ENCODE data around the gene CPNE4.

The CPNE4 gene

DNA sequence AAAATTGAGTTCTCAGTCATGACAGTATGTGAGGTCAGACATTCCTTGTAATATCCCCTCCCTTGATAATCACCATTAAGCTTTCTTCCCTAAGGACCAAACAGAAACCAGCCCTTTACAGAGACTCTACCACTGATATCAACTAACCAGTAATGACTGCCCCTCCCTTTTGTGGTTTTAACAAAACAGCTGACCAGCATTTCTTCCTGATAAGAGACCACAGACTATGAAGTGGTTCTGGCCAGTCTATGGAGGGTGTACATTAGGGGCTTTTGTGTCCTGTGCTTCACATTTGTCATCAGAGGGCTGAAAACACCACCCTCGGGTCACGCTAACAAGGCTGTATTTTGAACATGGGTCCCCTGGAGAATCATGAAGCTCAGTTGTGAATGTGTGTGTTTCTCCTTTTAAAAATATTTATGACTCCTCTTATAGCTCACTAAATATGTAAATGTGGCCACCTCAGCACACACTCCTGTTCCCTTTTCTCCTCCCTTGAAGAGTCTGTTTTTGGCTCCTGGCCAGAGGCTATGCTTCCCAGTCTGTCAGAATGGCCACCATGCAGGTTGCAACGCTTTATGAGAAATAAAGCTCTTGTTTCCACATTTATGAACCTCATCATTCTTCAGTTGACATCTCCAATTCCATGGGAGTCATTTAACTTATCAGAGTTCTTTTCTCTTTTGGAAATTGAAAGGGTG, 239.3 kb downstream of the CPNE4 start:
- no peak for DNase-seq

DNA sequence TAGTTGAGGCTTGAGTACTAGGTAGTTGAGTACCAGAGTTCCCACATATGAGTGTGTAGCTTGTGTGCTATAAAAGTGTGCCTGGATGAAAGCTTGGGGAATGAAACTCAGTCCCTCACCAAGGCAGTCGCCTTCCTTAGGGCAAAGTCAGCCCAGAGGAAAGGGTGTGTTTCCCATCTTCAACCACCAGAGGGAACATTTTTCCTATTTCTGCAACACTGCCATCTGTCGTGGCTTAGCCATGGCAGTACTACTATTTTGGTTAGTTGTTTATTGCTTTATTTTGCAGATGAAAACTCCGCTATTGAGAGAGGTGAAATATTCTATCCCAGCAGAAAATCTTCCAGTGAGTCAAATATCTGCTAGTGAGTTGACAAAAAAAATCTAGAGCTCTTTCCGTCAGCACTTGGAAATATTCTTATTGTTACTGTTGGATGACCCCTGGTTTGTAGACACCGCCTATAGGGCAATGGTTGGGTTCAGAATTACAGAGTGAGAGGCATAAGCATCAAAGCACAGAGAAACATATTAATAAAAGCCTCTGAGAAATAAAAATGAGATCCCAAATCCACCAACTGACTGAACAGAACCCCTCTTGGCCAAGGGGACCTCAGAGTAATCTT, 239.9 kb downstream of the CPNE4 start:
- peak; percentile 41 for DNase-seq

DNA sequence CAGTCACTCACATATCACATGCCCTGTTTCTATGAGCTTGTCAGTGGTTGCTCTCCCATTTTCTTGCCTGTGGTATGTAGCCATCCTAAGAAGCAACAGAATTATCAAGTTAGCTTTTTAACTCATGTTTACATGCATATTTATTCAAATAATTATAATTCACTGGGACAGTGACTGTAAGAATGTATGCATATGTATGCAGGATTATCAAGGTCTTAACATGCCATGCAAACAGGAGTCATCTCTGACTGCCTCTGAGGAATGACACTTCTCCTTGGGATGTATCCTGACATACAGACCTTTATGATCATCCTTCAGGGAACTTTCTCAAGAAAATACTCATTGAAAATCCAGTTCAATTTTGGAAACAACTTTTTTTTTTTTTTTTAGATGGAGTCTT, 240.9 kb downstream of the CPNE4 start:
- no peak for DNase-seq

DNA sequence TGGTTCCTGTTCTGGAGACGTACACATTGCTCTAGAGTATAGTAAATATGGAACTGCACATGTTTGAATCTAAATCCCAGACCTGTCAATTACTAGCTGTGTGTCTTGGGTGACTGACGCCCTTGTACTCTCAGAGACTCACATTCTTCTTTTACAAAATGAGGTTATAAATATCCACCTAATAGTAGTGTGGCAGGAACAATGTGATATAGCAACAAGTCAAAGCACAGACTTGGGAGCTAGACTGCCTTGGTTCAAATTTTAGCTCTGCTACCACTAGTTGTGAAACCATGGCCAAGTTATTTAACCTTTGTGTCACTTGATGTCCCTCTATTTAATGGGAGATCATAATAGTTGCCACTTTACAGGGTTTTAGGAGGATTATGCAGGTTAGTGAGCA, 245.6 kb downstream of the CPNE4 start:
- no peak for DNase-seq

DNA sequence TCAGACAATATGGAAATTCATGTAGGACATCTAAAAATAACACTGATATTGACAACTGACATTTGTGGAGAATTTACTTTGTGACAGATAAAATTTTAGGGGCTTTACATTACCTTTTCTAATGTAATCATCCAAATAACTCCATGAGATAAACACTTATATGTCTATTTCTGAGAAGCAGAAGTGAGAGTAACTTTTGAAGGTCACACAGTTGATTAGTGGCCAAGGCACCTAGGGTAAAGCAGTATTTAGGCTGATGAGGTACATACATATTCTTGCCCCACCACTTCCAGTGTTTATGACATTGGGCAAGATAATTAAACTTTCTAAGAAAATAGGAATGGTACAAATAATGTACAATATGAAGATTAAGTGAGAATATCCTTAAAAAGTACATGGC, 248.4 kb downstream of the CPNE4 start:
- no peak for DNase-seq

- no peak for DNase-seq
Measured at GRCh38 chr3:131782751-131783150, 252.1 kb downstream of the CPNE4 start.

GRCh38 chr3:131778526-131778925, 256.3 kb downstream of the CPNE4 start:
- DNase-seq: peak; percentile 22

DNA sequence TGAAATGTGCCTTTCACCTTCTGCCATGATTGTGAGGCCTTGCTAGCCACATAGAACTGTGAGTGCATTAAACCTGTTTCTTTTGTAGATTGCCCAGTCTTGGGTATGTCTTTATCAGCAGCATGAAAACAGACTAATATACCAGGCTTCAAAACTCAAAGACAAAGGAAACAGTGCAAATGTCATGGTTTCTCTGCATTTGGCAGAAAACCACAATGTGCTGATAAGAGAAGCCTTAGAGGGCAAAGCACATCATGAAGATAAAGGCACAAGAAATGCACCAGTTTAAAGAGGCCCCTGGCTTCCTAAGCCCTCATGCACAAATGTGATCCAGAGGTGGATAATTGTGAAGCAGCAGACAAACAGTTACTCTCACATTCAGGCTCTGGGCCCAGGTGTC, 259.2 kb downstream of the CPNE4 start:
- DNase-seq: no peak

DNA sequence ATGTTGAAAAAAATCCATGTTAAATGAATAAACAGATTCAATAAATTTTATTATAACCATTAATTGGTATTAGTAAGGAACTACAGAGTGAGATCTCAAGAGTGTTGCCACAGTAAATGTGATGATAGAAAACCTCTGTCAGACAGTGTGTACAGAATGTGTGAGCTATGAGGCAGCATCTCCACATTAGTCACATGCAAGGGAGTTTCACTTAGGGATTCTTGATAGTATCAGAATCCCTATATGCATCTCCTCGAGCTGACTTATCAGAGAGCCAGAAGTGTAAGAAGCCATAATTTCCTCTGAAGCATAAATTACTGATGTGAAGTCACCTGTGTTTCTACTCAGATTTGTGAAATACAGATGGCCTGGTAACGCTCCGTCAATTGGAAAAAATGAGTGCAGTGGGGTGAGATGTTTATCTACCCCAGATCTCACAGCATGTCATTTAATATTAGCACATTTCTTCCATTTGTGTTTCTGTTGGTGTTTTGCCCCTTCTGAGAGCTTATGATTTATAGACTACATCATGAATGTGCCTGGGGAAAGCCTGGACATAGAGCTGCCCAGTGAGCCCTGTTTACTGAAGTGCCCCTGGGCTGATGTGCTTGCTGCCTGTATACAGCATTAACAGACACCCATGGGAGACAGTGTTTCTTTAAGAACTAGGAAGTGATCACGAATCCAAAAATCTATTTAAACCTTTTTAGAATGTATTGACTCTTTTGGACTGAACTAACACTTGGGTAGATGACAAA, 262.4 kb downstream of the CPNE4 start:
- DNase-seq: no peak

DNA sequence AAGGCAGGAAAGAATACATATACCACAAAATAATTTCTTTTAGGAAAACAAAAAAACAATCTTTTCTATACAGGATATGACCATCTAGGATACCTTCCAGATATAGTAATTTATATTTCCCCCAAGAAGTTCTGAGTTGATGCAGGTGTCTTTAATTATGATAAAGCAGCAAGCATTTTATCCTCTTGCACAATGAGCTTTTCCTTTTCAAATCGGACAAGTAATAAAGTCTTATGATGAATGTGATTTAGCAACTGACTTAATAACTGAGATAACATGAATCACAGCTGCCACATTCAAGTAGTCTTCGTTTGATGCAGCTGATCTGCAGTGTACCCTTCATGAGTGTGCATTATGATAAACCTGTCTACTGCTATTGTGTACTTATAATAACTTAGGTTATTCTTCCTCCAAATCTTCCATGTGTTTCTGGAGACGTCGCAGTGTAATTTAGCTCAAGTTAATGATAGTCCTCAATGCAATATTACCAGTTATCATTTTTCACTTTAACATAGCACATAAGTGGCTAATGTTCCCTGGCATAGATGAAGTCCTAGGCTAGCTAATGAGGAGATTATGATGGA, 271.7 kb downstream of the CPNE4 start:
- no peak for DNase-seq

DNA sequence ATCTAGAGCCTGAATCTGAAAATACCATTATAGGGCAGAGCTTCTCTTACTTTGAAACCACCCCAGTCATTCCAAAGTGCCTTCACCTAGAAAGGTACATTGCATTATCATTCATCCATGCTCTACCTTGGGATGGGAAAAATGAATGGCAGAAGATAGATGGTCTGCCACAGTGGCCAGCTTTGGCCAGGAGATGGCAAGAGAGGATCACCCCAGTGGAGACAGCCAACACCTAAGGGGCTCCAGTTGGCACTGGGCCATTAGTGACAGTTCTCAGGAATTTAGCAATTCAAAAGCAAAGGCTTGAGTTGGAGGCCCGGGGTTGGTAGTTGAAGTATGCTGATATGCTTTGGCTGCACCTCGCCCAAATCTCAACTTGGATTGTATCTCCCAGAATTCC, 278.4 kb downstream of the CPNE4 start:
- DNase-seq: no peak

GRCh38 chr3:131755380-131755779, 279.4 kb downstream of the CPNE4 start:
- no peak for DNase-seq

- no peak for DNase-seq
Measured at GRCh38 chr3:131750256-131750655, 284.6 kb downstream of the CPNE4 start.

DNA sequence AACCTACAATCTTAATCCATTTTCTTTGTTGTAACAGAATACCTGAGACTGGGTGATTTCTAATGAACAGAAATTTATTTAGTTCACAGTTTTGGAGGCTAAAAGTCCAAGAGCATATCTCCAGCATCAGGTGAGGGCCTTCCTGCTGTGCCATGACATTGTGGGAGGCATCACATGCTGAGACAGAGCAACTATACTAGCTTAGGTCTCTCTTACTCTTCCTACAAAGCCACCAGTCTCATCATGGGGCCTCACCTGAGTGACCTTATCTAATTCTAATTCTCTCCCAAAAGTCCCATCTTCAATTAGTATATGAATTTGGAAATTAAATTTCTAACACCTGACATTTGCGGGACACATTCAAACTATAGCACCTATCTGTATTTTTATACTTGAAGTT, 285.0 kb downstream of the CPNE4 start:
- DNase-seq: no peak

GRCh38 chr3:131747466-131747865, 287.3 kb downstream of the CPNE4 start:
- DNase-seq: no peak

GRCh38 chr3:131744765-131745164, 290.0 kb downstream of the CPNE4 start:
- DNase-seq: no peak

- no peak for DNase-seq
Measured at GRCh38 chr3:131743126-131743525, 291.7 kb downstream of the CPNE4 start.

- DNase-seq: no peak
Measured at GRCh38 chr3:131739211-131739610, 295.6 kb downstream of the CPNE4 start.

DNA sequence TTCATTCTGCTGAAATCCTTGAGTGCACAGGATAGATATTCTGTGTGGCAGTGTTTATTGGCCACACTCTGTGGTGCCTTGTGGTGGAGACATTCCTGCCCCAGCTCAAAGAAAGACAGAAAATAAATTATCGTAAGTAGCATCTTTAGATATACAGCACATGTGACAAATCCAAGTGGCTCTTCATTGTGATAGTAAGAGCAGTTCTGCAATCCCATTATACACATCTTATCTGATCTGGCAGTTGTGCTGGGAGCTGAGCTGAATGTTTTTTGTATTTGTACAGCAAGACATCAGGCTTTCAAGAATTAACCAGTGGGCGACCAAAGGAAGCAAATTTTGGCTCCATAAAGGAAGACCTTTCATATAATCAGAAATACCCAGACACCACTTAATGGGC, 296.7 kb downstream of the CPNE4 start:
- no peak for DNase-seq

GRCh38 chr3:131735544-131735943, 299.3 kb downstream of the CPNE4 start:
- no peak for DNase-seq

DNA sequence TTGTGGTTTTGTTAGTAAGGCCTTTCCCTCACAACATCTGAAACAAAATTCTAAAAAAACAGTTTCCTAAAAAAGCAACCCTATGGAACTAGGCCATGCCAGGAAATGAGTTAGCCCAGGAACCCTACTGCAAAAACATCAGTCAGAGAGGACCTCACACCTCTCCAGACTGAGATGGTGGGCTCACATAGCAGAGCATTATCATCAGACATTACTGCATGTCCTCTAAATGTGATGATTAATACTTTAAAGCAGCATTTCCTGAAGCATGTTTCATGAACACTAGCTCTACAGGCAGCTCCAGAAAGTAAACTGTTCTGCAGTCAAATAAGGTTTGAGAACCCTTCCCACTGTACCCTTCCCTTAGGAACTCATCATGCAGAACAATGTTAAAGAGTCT, 299.7 kb downstream of the CPNE4 start:
- no peak for DNase-seq

DNA sequence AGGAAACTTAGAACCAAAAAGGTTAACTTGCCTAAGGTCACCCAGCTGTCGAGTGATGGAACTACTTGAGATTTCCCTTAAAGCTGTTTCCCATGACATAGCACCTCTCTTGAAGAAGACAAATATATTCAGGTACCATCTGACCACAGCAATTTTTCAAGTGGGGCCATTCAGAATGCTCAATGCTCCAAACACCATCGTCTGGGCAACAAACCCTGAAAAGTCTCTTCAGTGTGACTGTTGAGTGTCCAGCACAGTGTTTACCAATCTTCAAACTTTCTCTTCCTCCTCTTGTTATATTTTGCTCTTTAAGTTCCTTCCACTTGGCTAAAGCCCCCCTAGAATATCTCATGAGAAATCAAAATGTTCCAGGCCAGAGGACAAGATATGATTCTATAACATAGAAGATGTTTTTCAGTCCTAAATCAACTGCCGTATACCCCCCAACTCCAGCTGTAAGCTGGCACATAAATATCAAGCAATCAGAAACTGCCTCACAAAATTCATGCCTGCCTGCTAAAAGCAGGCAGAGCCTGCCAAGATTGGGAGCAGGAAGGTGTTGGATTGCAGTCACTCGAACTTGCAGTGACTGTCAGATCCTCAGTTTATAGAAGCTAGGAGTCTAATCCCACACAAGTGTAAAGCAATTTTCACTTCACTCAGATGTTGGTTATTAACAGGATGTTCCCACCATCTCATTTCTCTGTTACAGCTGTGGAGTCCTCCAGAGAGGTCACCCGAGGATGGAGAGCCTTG, 301.6 kb downstream of the CPNE4 start:
- no peak for DNase-seq

DNA sequence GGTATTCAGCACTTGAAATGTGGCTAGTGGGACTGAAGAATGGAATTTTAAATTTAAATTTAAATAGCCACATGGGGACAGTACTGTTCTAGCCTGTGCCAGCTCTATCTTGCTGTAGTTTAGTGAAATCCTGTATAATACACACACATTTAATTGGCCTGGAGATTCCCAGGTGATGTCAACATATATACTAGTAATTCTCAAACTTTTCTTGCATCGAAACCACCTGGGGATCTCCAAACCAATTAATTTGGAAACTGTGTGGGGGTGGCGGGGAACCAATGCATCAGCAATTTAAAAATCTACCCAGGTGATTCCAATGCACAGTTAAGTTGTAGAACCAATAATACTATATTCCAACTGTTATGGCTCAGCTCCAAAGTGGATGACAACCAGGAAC, 303.1 kb downstream of the CPNE4 start:
- DNase-seq: no peak

Measured in KG1 (cell line).